HepG2 (cell line): Measurements from ENCODE around the gene RAB2B. TPM values are rescaled to one million over a fixed set of nuclear protein-coding genes. Genes with fewer than 3 reads are reported as not detected.

ENCODE experiments used
- ATAC-seq: fragments of 200-7000 bp; cut with Tn5 transposase; 3 replicates; pipeline ENCODE4 v1.9.1; 2020; ENCODE audit warnings: mild to moderate bottlenecking, moderate library complexity
- BruUV-seq: library from RNA; stranded (reverse); fragments of 400-500 nt; replicated peaks from 2 replicates; lab custom pipeline; 2021; lab: Mats Ljungman, UMichigan
- CTCF ChIA-PET: fragments of 300-600 bp; formaldehyde crosslinking; extraction: SDS; loops from one replicate; lab custom pipeline; 2021; ENCODE audit warnings: low total read pairs, inconsistent platforms, low intra/inter-chr PET ratio; lab: Yijun Ruan, JAX
- POLR2A ChIA-PET: fragments of 350-600 bp; sonication (Branson Sonifier 250); formaldehyde crosslinking; loops from one replicate; lab custom pipeline; 2020; ENCODE audit warnings: antibody characterized with exemption, inconsistent platforms; lab: Yijun Ruan, JAX
- DNase-seq: peaks from one replicate; pipeline ENCODE4 v3.0.0-alpha.2; 2015; ENCODE audit warnings: low spot score
- FAIRE-seq: peaks from 3 replicates; lab custom pipeline; 2011; peaks lifted over from hg19 to GRCh38; lab: Jason Lieb, UNC
- H2AFZ ChIP-seq: one replicate; pipeline ENCODE4 v1.6.1; 2011; ENCODE audit warnings: low read length, inconsistent platforms
- H3K27ac ChIP-seq: fragments of 300-600 bp; 3 replicates; pipeline ENCODE4 v1.8.0; 2011; ENCODE audit warnings: mixed run types, mild to moderate bottlenecking, mixed read lengths, low read length, inconsistent platforms; ENCODE audit not compliant: insufficient read depth; ENCODE audit errors: extremely low read length
- H3K27me3 ChIP-seq, 2 experiments: fragments of 200-600 bp in 1 of 2; 2 replicates in 1 of 2; 3 replicates in 1 of 2; pipeline versions ENCODE4 v1.6.0 to v1.8.0; 2011; ENCODE audit warnings: low read length in 2 of 2, mild to moderate bottlenecking in 2 of 2, moderate library complexity in 2 of 2, inconsistent platforms in 1 of 2; ENCODE audit not compliant: insufficient read depth in 2 of 2, control insufficient read depth in 1 of 2
- H3K36me3 ChIP-seq, 2 experiments: fragments of 200-600 bp in 1 of 2; replicated peaks in 1 of 2; 2 replicates in 1 of 2; 3 replicates in 1 of 2; pipeline versions ENCODE4 v1.5.1 to v1.8.0; 2011; ENCODE audit warnings: low read length in 2 of 2, inconsistent platforms in 1 of 2; ENCODE audit not compliant: insufficient read depth in 2 of 2, control insufficient read depth in 1 of 2
- H3K4me1 ChIP-seq: 2 replicates; pipeline ENCODE4 v1.5.1; 2012; ENCODE audit warnings: low read length, inconsistent platforms; ENCODE audit not compliant: insufficient read depth
- H3K4me2 ChIP-seq: 2 replicates; pipeline ENCODE4 v1.6.0; 2011; ENCODE audit warnings: low read depth, low read length, inconsistent platforms
- H3K4me3 ChIP-seq, 3 experiments: fragments of 200-600 bp in 1 of 3; sonication (generic), shearing (Covaris generic) in 1 of 3; replicated peaks in 1 of 3; 2 replicates each; pipeline ENCODE4 v1.5.1; 2011 to 2016; ENCODE audit warnings: low read length in 3 of 3, inconsistent platforms in 2 of 3, low read depth in 2 of 3, mild to moderate bottlenecking in 2 of 3, control low read depth in 1 of 3, mixed read lengths in 1 of 3; ENCODE audit not compliant: insufficient read depth in 1 of 3
- H3K79me2 ChIP-seq: one replicate; pipeline ENCODE4 v1.6.1; 2011; ENCODE audit warnings: low read length, inconsistent platforms; ENCODE audit not compliant: insufficient read depth
- H3K9ac ChIP-seq: 2 replicates; pipeline ENCODE4 v1.6.0; 2011; ENCODE audit warnings: mild to moderate bottlenecking, low read depth, low read length, inconsistent platforms; ENCODE audit not compliant: insufficient read depth
- H3K9me3 ChIP-seq: 2 replicates; pipeline ENCODE4 v1.5.1; 2012; ENCODE audit warnings: mild to moderate bottlenecking, low read length
- H4K20me1 ChIP-seq: 2 replicates; pipeline ENCODE4 v1.6.0; 2011; ENCODE audit warnings: inconsistent platforms, mild to moderate bottlenecking, low read length, moderate library complexity; ENCODE audit not compliant: insufficient read depth
- CREM ChIP-seq, 2 experiments: sonication (generic) in 1 of 2; formaldehyde crosslinking in 1 of 2; IDR thresholded peaks; 2 replicates each; pipeline versions ENCODE4 v1.4.0 to v1.6.1; 2016 to 2020; ENCODE audit warnings: antibody characterized with exemption in 1 of 2, mild to moderate bottlenecking in 1 of 2, missing genetic modification reagents in 1 of 2
- FOSL1 ChIP-seq: sonication (generic); formaldehyde crosslinking; IDR thresholded peaks from 2 replicates; pipeline ENCODE4 v1.9.0; 2021; ENCODE audit warnings: missing genetic modification reagents, borderline replicate concordance
- FOXA3 ChIP-seq: IDR thresholded peaks from 2 replicates; pipeline ENCODE4 v1.6.1; 2016; ENCODE audit warnings: missing genetic modification reagents, missing compliant biosample characterization
- HBP1 ChIP-seq: IDR thresholded peaks from 2 replicates; pipeline ENCODE4 v1.6.1; 2016; ENCODE audit warnings: low read depth, control low read depth
- IKZF4 ChIP-seq: sonication (generic); formaldehyde crosslinking; IDR thresholded peaks from 2 replicates; pipeline ENCODE4 v1.5.1; 2020; ENCODE audit warnings: borderline replicate concordance, mild to moderate bottlenecking, low read depth, missing genetic modification reagents; ENCODE audit errors: not compliant biosample characterization
- IKZF5 ChIP-seq: IDR thresholded peaks from 2 replicates; pipeline ENCODE4 v1.6.1; 2018; ENCODE audit warnings: missing genetic modification reagents, mild to moderate bottlenecking, missing compliant biosample characterization
- KLF9 ChIP-seq: IDR thresholded peaks from 2 replicates; pipeline ENCODE4 v1.6.1; 2016; ENCODE audit warnings: low read depth
- MTA3 ChIP-seq: sonication (generic); formaldehyde crosslinking; IDR thresholded peaks from 2 replicates; pipeline ENCODE4 v1.4.0; 2020; ENCODE audit warnings: missing genetic modification reagents
- MXD3 ChIP-seq: IDR thresholded peaks from 2 replicates; pipeline ENCODE4 v1.6.1; 2016; ENCODE audit warnings: mild to moderate bottlenecking, missing biosample characterization, missing genetic modification reagents
- MXI1 ChIP-seq: IDR thresholded peaks from 3 replicates; pipeline ENCODE4 v1.6.1; 2012; ENCODE audit warnings: low read depth, low read length, inconsistent platforms, borderline replicate concordance
- PBX3 ChIP-seq: sonication (generic); formaldehyde crosslinking; IDR thresholded peaks from 2 replicates; pipeline ENCODE4 v1.8.1; 2023; ENCODE audit warnings: missing genetic modification reagents, inconsistent platforms, borderline replicate concordance
- POLR2A ChIP-seq, 2 experiments: IDR thresholded peaks; 2 replicates each; pipeline ENCODE4 v1.6.1; 2011; ENCODE audit warnings: low read depth in 2 of 2, low read length in 2 of 2, mild to moderate bottlenecking in 1 of 2, moderate library complexity in 1 of 2; ENCODE audit not compliant: insufficient read depth in 1 of 2
- REST ChIP-seq, 2 experiments: IDR thresholded peaks; 2 replicates each; pipeline ENCODE4 v1.6.1; 2011 to 2012; ENCODE audit warnings: low read length in 2 of 2, borderline replicate concordance in 1 of 2, low read depth in 1 of 2, mild to moderate bottlenecking in 1 of 2, moderate library complexity in 1 of 2
- SOX6 ChIP-seq, 2 experiments: fragments of 450-650 bp in 1 of 2; sonication (generic) in 1 of 2; formaldehyde crosslinking in 1 of 2; IDR thresholded peaks; 2 replicates each; pipeline versions ENCODE4 v1.4.0 to v1.6.1; 2017 to 2020; ENCODE audit warnings: antibody characterized with exemption in 1 of 2, mild to moderate bottlenecking in 1 of 2, missing genetic modification reagents in 1 of 2
- ZNF143 ChIP-seq: sonication (generic); formaldehyde crosslinking; IDR thresholded peaks from 2 replicates; pipeline ENCODE4 v1.4.0; 2020; ENCODE audit warnings: missing genetic modification reagents
- ZNF546 ChIP-seq: sonication (generic); formaldehyde crosslinking; conservative IDR thresholded peaks from 2 replicates; pipeline ENCODE4 v1.8.1; 2023; ENCODE audit warnings: mild to moderate bottlenecking, missing genetic modification reagents
- WGBS: methylation state at CpG from one replicate; pipeline ENCODE4 v1.1.6; 2017; ENCODE audit warnings: low lambda C conversion rate; 5-methylcytosine and 5-hydroxymethylcytosine counted together
- in situ Hi-C: cut with HindIII; loops from 2 replicates; pipeline ENCODE4 v1.10.0; 2017; ENCODE audit warnings: low pct_unique_long_range_greater_than_20kb; ENCODE audit not compliant: extremely low pct_ligation_motif_present
- intact Hi-C: fragments of 100-400 bp; cut with micrococcal nuclease; formaldehyde crosslinking; loops from one replicate; pipeline ENCODE4 v1.10.0; 2022; ENCODE audit not compliant: unreplicated experiment
- polyA plus RNA-seq, 8 experiments: library from polyadenylated mRNA; depleted of rRNA in 3 of 8; stranded (reverse) in 7 of 8; unstranded in 1 of 8; fragments of >200 nt; fragmentation: Illumina TruSeq in 4 of 8; extraction: Trizol in 4 of 8; gene quantifications; 2 replicates each; pipeline versions ENCODE4 v1.2.1 to v1.2.3, GENCODE V29; 2011 to 2016; ENCODE audit warnings: low read depth in 4 of 8, missing spikeins in 1 of 8, mixed read lengths in 1 of 8; ENCODE audit not compliant: insufficient read depth in 1 of 8
- total RNA-seq, 5 experiments: library from RNA; depleted of rRNA; stranded (reverse); fragments of >200 nt; fragmentation: Illumina TruSeq; extraction: Trizol; gene quantifications; 2 replicates each; pipeline ENCODE4 v1.2.3, GENCODE V29; 2016; ENCODE audit warnings: low read depth in 1 of 5

RAB2B gene
- total and polyA plus RNA-seq, 2 of the 13 experiments (the other 11 are each of a cell fraction or from before 2014, with no cell fraction given) = 36.0 to 60.6 TPM

DNA sequence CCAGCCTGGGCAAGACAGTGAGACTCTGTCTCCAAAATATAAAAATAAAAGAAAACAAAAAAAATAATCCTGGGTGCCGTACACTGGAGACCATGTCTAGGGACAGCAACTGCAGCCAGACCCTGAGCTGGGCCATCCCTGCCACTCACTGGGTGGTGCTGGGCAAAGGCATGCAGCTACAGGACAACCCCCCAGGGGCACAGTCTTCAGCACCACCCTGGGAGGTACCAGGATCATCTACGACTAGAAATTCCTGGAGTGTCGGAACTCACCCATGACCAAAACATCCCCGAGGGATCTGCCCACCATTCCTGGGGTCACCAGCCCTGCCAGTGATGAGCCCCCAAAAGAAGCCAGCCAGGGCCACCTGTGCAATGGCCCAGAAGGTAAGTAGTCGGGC lies 57.2 kb downstream of the RAB2B start (continued):
- TF ChIP-seq HBP1 (no peak), MXD3 (no peak), MXI1 (no peak)
- TF ChIP-seq, all 625 proteins: peak for 2

- no peaks in the 10 kb centered on the region for H3K9me3 ChIP-seq
- H3K27me3 ChIP-seq = no peaks in the 10 kb centered on the region
- H3K36me3 ChIP-seq = peaks cover 37 to 71% of the 10 kb centered on the region in 2 experiments
- no peaks in the 10 kb centered on the region; the same call in 1 of the 2 replicates for H4K20me1 ChIP-seq
- H3K9ac ChIP-seq = no peak overlapping the region
- DNase-seq (no peak), FAIRE-seq (no peak), ATAC-seq (no peak)
- H3K27ac ChIP-seq = no peak overlapping the region
- H3K4me3 ChIP-seq = no peak overlapping the region
- no peaks in the 10 kb centered on the region for H3K79me2 ChIP-seq
- intact Hi-C loops = no loop called here
- no peak overlapping the region for H2AFZ ChIP-seq
- no peaks in the 10 kb centered on the region for H3K4me1 ChIP-seq
- CTCF ChIA-PET = no interaction called here
- POLR2A ChIA-PET = no interaction called here
- in situ Hi-C loops = no loop called here
- WGBS = 97% methylated on average over 4 of the region's 4 CpGs
- no peak overlapping the region for H3K4me2 ChIP-seq
- no TSS peak for BruUV-seq
- TF ChIP-seq KLF9 = no peak
- TF ChIP-seq POLR2A (IDR thresholded peaks at IDR 0.05; ENCODE audit: insufficient read depth in 1 of 2, low read depth in 2 of 2, low read length in 2 of 2) = no peak
- no peak for TF ChIP-seq PBX3 (CRISPR knock-in tag)
- TF ChIP-seq MTA3 (CRISPR knock-in tag) = no peak
- TF ChIP-seq REST (IDR thresholded peaks at IDR 0.05; ENCODE audit: borderline replicate concordance in 1 of 2, low read depth in 1 of 2, low read length in 2 of 2) = no peak
- TF ChIP-seq SOX6 (IDR thresholded peaks at IDR 0.05) = no peak
- TF ChIP-seq SOX6 (CRISPR knock-in tag; IDR thresholded peaks at IDR 0.05) = no peak
- no peak for TF ChIP-seq FOXA3
- TF ChIP-seq IKZF4 = no peak
- no peak for TF ChIP-seq FOSL1 (CRISPR knock-in tag)
- no peak for TF ChIP-seq CREM (IDR thresholded peaks at IDR 0.05)
- no peak for TF ChIP-seq CREM (CRISPR knock-in tag; IDR thresholded peaks at IDR 0.05)
- no peak for TF ChIP-seq ZNF143 (CRISPR knock-in tag)
- TF ChIP-seq IKZF5 (CRISPR knock-in tag) = no peak
- TF ChIP-seq ZNF546 (CRISPR knock-in tag) = no peak
These were observed 61.4 kb downstream of the RAB2B start for GRCh38 chr14:21415329-21415728.
